ENCODE data around the gene ZNF845. TPM values are rescaled to one million over a fixed set of nuclear protein-coding genes. Genes with fewer than 3 reads are reported as not detected.

The ZNF845 gene
- total and polyA plus RNA-seq, 2 of the 4 experiments (the other 2 are of a cell fraction), result 1.2 to 9.5 TPM

Other genes with a start within 250 kb of the ZNF845 start
- 26.9 and 30.8 TPM in 2 replicates for gene ZNF160, start 230.3 kb upstream of the ZNF845 start, total RNA-seq (2012; rRNA removed)
- gene ZNF160, start 230.3 kb upstream of the ZNF845 start, polyA plus RNA-seq (2012; rRNA removed), result 16.4 and 22.6 TPM in 2 replicates
- 7.7 and 7.8 TPM in 2 replicates for gene ZNF415, start 200.8 kb upstream of the ZNF845 start, total RNA-seq (2012; rRNA removed)
- gene ZNF415, start 200.8 kb upstream of the ZNF845 start, polyA plus RNA-seq (2012; rRNA removed), result 3.9 and 4.2 TPM in 2 replicates
- 8.9 and 13.4 TPM in 2 replicates for gene ZNF347, start 174.7 kb upstream of the ZNF845 start, total RNA-seq (2012; rRNA removed)
- 2.3 and 2.8 TPM in 2 replicates for gene ZNF347, start 174.7 kb upstream of the ZNF845 start, polyA plus RNA-seq (2012; rRNA removed)
- 2.5 and 3.0 TPM in 2 replicates for gene ZNF665, start 140.4 kb upstream of the ZNF845 start, total RNA-seq (2012; rRNA removed)
- gene ZNF665, start 140.4 kb upstream of the ZNF845 start, polyA plus RNA-seq (2012; rRNA removed), result 1.5 and 2.0 TPM in 2 replicates
- 7.0 and 7.5 TPM in 2 replicates for gene ZNF677, start 78.9 kb upstream of the ZNF845 start, total RNA-seq (2012; rRNA removed)
- 6.0 and 6.8 TPM in 2 replicates for gene ZNF677, start 78.9 kb upstream of the ZNF845 start, polyA plus RNA-seq (2012; rRNA removed)
- gene VN1R2, start 75.5 kb upstream of the ZNF845 start, total RNA-seq (2012; rRNA removed), result not detected in 2 replicates
- gene VN1R2, start 75.5 kb upstream of the ZNF845 start, polyA plus RNA-seq (2012; rRNA removed), result not detected in 2 replicates
- not detected in 2 replicates for gene VN1R4, start 66.0 kb upstream of the ZNF845 start, total RNA-seq (2012; rRNA removed)
- not detected in 2 replicates for gene VN1R4, start 66.0 kb upstream of the ZNF845 start, polyA plus RNA-seq (2012; rRNA removed)
- 4.5 and 6.7 TPM in 2 replicates for gene ZNF525, start 32.0 kb downstream of the ZNF845 start, total RNA-seq (2012; rRNA removed)
- 1.3 and 1.4 TPM in 2 replicates for gene ZNF525, start 32.0 kb downstream of the ZNF845 start, polyA plus RNA-seq (2012; rRNA removed)
- gene ZNF765, start 61.4 kb downstream of the ZNF845 start, total RNA-seq (2012; rRNA removed), result 18.1 and 19.2 TPM in 2 replicates
- 1.5 and 2.3 TPM in 2 replicates for gene ZNF765, start 61.4 kb downstream of the ZNF845 start, polyA plus RNA-seq (2012; rRNA removed)
- 21.9 and 26.1 TPM in 2 replicates for gene ZNF761, start 98.2 kb downstream of the ZNF845 start, total RNA-seq (2012; rRNA removed)
- gene ZNF761, start 98.2 kb downstream of the ZNF845 start, polyA plus RNA-seq (2012; rRNA removed), result 6.1 and 7.9 TPM in 2 replicates
- 3.4 and 6.1 TPM in 2 replicates for gene ZNF813, start 134.0 kb downstream of the ZNF845 start, total RNA-seq (2012; rRNA removed)
- 0.40 and 0.82 TPM in 2 replicates for gene ZNF813, start 134.0 kb downstream of the ZNF845 start, polyA plus RNA-seq (2012; rRNA removed)
- gene ZNF331, start 204.4 kb downstream of the ZNF845 start, total RNA-seq (2012; rRNA removed), result 11.1 and 12.2 TPM in 2 replicates
- gene ZNF331, start 204.4 kb downstream of the ZNF845 start, polyA plus RNA-seq (2012; rRNA removed), result 5.4 and 6.6 TPM in 2 replicates